GM11168 (cell line): ENCODE results near the gene SV2C.
"Not testable (repeated sequence)": the region's sequence is repeated elsewhere in the genome, so short reads cannot be mapped to it uniquely, and the experiment has no call there.

Source experiments
- in situ Hi-C: fragments of 300-500 bp; cut with MboI; formaldehyde crosslinking; loops from one replicate; pipeline ENCODE4 v1.12.0; 2022; ENCODE audit warnings: low sequenced_read_pairs; ENCODE audit not compliant: unreplicated experiment

Gene SV2C

DNA sequence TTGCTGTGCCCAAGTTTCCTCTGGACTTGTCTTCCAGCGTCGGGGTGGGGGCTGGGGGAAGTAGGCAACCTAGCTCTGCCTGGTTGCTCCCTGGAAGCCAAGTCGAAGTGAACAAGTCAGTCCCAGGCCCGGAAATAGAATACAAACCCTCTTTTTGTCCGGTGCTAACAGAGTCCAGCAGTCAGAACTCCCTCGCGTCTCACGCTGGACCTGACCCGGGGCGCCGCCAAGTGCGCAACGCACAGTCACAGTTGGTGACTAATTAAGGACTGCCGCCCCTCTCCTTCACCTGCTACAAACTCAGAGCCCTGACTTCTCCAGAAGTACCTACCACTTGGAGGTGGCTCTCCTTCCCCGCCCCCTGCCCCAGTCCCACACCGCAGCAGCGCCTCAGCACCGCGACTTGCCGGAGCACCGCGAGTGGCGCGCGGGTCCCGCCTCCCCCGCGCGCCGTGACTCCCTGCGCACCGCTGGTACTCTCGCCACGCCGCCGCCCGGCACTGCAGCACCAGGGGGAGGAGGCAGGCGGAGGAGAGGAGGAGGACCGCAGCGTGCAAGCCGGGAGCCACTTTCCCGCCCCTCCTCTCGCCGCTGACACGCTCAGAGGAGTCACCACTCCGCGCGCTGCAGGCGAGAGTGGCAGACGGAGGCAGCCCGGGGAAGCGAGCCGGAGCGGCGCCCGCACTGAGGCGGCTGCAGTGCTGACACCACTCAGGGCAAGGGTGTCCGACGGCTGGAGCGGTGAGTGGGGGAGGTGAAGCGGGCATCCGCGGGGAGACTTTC, at the start of gene SV2C:
TSS of gene SV2C (plus strand) at position 612 of the 783 bp plus-strand sequence. CDS start 48,368 bp downstream, outside the sequence.
- in situ Hi-C loops, result no loop called here

DNA sequence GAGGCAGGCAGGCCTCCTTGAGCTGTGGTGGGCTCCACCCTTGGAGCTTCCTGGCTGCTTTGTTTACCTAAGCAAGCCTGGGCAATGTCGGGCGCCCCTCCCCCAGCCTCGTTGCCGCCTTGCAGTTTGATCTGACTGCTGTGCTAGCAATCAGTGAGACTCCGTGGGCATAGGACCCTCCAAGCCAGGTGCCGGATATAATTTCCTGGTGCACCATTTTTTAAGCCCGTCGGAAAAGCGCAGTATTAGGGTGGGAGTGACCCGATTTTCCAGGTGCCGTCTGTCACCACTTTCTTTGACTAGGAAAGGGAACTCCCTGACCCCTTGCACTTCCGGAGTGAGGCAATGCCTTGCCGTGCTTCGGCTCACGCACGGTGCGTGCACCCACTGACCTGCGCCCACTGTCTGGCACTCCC, 45.4 kb upstream of the SV2C start:
- in situ Hi-C loops, result not testable (repeated sequence)

GRCh38 chr5:76038212-76038611, 45.0 kb upstream of the SV2C start:
- in situ Hi-C loops, result no loop called here

- in situ Hi-C loops, result no loop called here
Observed at GRCh38 chr5:76040806-76041205, 42.4 kb upstream of the SV2C start.

DNA sequence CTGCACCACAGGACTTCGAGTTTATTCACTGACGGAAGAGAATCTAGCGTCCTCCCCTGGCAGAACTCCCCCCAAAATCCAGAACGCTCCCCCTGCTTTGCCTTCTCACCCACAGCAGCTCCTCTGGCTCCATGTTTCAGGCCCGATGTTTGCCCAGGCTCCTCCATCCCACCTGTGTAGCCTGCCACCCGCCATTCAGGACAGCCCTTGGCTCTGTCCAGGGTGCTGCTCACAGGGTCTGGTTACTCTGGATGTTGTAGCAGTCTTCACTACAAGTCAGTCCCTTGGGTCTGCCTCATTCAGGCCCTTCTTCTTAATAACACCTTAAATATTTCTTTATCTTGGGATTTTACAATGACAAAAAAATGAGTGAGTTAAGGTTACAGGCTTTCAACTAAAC, 41.3 kb upstream of the SV2C start:
- in situ Hi-C loops, result no loop called here

DNA sequence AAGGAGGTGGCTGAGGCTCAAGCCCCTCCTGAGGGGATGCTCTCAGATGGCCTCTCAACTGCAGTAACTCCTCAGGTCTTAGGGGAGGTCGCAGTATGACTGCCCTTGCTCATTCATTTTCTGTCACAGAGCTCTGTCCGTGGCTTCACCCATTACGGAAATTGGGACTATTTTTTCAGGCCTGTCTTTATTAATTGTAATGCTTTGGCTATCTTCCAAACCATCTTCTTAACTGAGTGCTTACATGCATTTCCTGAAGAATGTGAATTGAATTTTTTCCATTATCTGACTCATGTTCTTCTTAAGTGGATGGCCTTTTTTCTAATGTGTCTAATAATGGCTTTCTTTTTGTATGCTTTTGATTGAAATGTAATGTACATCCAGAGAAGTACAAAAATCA, 36.4 kb upstream of the SV2C start:
- in situ Hi-C loops, result no loop called here

- in situ Hi-C loops, result no loop called here
Observed at GRCh38 chr5:76050134-76050533, 33.0 kb upstream of the SV2C start.

DNA sequence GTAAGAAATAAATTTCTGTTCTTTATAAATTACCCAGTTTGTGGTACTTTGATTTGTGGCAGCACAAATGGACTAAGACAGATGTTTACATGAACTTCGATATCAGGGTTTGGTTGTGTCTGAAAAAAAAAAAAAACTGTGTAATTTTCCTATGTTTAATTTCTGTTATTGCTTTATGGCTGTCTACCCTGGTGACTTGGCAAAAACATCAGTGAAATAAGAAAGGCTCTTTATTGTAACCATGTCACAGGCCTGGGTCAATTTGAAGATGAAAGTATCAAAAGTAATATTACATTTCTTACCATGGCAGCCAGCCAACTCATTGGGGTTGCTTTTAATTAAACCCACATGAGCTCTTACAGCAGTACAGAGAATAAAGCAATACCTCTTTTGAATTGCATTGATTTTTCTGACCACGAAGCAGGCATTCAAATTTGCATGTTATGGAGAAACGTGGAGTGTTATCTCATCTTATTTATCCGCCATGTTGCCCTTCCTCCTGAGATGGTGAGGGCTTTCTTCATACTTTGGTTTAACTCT, 20.6 kb upstream of the SV2C start:
- in situ Hi-C loops, result no loop called here

GRCh38 chr5:76065258-76065657, 17.9 kb upstream of the SV2C start:
- in situ Hi-C loops, result no loop called here

DNA sequence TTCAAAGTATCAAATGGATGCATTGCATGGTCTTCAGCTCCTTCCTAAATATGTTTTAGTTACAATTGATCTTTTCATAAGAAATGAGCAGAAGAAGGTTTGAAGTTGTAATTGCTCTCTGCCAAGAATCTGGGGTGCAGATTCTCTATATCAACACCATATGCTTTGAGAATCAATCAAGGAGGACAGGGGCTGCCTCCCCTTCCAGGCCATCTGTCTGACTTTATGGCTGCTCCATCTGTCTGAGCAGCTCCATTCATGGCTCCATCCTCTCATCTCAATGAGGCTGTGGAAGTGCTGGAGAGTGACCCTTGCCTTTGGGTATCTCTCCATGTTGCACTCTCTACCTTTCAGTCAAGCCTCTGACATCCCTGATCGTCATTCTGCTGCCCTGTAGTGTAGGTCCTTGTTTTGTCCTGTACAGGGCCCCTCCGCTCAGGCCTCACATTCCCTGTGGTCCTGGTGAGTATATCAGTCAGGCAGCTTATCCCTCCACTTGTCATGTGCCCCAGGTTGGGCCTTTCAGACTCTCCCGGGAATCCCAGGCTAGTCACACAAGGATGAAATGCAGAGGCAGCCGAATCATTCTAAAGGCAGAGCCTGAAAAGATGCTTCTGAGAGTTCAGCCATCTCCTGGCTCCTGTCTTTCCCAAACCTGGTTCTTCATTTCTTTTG, 14.0 kb upstream of the SV2C start:
- in situ Hi-C loops, result no loop called here

DNA sequence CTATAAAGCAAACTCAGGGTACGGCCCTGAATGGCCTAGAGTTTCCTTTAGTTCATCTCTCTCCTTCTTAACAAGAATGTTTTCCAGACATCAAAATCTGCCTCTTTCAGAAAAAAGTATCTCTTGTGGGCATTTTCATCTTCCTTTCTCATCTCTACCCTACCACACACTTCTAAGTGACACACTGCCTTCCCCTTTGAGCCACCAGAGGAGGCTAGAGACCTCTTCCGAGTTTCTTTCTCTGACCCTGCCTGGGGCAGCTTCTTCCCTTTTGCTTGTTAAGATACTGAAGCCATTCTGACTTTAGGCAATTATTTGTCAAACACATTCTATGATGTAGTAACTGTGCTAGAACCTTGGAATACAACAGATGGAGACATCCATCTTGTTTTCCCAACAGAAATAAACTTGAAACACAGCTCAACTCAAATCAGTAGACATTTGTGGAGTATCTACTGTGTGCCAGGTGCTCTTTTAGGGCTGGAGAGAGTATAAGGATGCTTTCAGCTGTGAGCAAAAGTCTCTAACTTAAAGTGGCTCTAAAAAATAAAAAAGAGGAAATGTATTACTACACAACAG, 8.6 kb upstream of the SV2C start:
- in situ Hi-C loops, result no loop called here

- in situ Hi-C loops, result no loop called here
Observed at GRCh38 chr5:76081811-76082771, 1.1 kb upstream of the SV2C start.

DNA sequence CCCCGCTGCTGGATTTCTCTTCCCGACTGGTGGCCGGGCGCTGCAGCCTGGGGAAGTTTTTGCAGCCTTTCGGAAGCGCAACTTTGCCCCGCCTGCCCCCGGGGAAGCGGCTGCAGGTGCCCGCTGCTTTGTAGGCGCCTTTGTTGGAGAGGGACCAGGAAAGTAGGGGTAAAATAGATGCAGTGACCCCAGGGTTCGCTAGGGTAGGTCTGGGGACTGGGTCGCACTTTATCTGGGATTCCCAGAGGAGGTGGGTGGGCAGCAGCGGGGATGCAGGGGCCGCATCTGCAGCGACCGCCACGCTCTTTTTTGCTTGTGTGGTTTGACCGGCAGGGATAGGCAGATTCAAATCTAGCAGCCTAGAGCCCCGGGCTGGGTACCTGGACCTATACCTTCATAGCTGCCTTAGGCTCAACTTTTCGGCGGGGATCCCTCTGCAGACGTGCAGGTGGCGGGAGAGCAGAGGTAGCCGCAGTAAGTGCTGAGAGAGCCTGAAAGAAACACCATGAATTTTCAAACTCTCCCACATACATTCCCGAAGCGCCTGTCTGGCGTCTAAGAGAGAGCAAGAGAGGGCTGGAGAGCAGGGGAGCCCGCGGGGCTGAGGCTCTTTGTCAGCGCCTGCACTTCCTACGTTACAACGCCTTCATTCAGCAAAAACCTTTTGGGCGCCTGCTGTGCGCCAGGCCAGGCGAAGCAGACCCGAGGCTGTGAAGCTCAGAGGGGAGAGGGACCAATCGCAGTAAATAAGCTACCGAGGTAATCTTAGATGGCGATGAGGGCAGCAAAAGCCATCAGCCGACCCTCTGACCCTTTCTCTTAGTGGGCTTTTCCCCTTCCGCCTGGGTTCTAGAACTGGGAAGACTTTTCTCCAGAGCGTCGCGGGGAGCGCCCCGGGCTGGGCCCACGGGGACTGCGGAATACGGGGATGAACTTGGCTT, 642 bp downstream of the SV2C start:
- in situ Hi-C loops, result no loop called here

- in situ Hi-C loops, result no loop called here
Observed at GRCh38 chr5:76084496-76085242, 1.5 kb downstream of the SV2C start.

DNA sequence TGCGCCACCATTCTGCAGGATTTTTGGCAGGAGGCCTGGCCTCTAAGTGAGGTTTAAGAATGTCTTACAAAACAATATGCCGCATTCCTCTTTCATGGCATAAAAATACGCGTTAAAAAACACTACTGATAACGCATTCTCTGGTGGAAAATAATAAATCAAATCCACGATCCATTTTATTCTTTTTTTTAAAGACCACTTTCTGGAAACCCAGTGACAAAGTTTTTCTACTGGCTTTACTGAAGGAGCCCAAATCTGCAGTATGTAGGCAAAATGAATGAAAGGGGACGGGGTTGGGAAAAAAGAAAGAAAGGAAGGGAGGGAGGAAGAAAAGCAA, 2.0 kb downstream of the SV2C start:
- in situ Hi-C loops, result no loop called here

- in situ Hi-C loops, result no loop called here
Observed at GRCh38 chr5:76086095-76086494, 2.9 kb downstream of the SV2C start.

GRCh38 chr5:76089156-76089555, 6.0 kb downstream of the SV2C start:
- in situ Hi-C loops, result not testable (repeated sequence)

DNA sequence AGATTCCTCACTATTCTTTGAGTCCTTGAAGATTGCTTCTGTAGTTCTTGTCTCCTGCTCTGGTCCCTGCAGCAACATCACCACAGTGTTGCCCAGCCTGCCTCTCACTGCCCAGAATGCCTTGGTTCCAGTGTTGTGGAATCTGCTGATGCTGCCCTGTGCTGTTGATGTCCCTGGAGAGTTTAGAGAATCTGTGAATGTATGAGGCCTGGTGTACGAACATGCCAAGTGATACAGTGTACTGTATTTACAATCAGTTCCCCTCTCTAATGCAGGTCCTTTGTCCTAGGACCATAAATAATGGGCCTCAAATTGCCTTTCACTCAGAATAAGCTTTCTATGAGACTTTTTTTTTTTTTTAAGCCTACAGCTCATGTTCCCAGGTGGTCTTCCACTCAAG, 8.2 kb downstream of the SV2C start:
- in situ Hi-C loops, result no loop called here
